Ovary (tissue), 3 donors: ENCODE results near the gene DUSP7.

Experiments
- CTCF ChIP-seq, 3 donors: fragments of 450-650 bp in 2 of 3; fragments of 200-600 bp in 1 of 3; IDR thresholded peaks; one replicate each; pipeline versions ENCODE4 v1.5.1 to v1.8.0; 2016 to 2022; ENCODE audit warnings: antibody characterized with exemption in 3 of 3, mild to moderate bottlenecking in 1 of 3
- POLR2A ChIP-seq: fragments of 450-650 bp; IDR thresholded peaks from one replicate; pipeline ENCODE4 v1.6.1; 2017; ENCODE audit warnings: antibody characterized with exemption, mild to moderate bottlenecking, moderate library complexity
- donor health status: DM: no; HTN: no; CAD: no.

GRCh38 chr3:52057812-52058495, 1.6 kb upstream of the DUSP7 start:
- TF ChIP-seq POLR2A = no peak
- no peak for TF ChIP-seq CTCF (IDR thresholded peaks at IDR 0.05)
